Left renal cortex interstitium (tissue), 4 donors: ENCODE measurements around the gene CD274. TPM values are rescaled to one million over a fixed set of nuclear protein-coding genes. Genes with fewer than 3 reads are reported as not detected.

Source experiments
- polyA plus RNA-seq, 4 donors: library from polyadenylated mRNA; unstranded; fragments of 120-200 nt; gene quantifications; one replicate each; pipeline ENCODE4 v1.2.1, GENCODE V29; 2013; ENCODE audit not compliant: insufficient read length in 4 of 4

Gene CD274
- polyA plus RNA-seq, 4 donors, result 0.62 to 1.5 (median 0.70) TPM

Other genes starting within 250 kb of the CD274 start
- not detected for gene INSL4, start 219.1 kb upstream of the CD274 start, polyA plus RNA-seq
- gene RLN2, start 145.8 kb upstream of the CD274 start, polyA plus RNA-seq, result 1 to 10 TPM; 3.0 to 4.3 (median 3.6) TPM
- under 1 TPM; 0.41 to 0.89 (median 0.61) TPM for gene RLN1, start 110.7 kb upstream of the CD274 start, polyA plus RNA-seq
- gene PLGRKT, start 12.6 kb upstream of the CD274 start, polyA plus RNA-seq, result 10 to 100 TPM; 32.1 to 45.8 (median 39.6) TPM
- gene PDCD1LG2, start 60.0 kb downstream of the CD274 start, polyA plus RNA-seq, result under 1 TPM; 0.06 to 0.25 (median 0.13) TPM
- gene RIC1, start 178.6 kb downstream of the CD274 start, polyA plus RNA-seq, result 10 to 100 TPM; 25.0 to 33.1 (median 30.0) TPM